ENCODE data around the gene BAAT. TPM values are rescaled to one million over a fixed set of nuclear protein-coding genes. Genes with fewer than 3 reads are reported as not detected.

Gene BAAT
- total and polyA plus RNA-seq, 8 donors, result 0.43 to 13.9 (median 1.6) TPM

DNA sequence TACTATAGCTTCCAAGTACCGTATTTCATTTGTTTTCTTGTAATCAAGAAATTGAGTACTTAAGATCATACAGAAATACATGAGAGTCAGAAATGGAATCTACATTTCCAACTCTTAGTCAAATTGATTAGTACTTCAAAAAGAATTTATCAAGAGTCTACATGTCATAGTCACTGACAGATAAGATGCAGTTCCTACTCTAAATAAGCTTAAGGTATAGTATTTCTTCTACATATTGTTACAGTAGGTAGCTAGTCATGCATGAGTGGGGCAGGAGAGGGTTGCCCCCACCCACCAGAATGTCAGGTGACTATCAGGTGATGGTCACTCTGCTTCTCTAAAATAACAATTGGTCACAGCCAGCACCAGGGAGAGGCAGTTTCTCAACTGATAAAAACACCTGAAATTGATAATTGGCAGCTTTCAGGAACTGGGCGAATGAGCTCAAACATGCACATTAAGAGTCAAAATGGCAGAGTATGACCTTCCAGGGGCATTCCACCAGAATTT lies 2.9 kb downstream of the BAAT start:
- Histone ChIP-seq H3K27ac (peak overlapping the region in 1 of 4 donors; percentile 27), H3K4me1 (no peaks in the 10 kb centered on the region)
- intact Hi-C loops (cut with DNase I), result loop anchor here in 1 of 3 donors (10.0 kb wide), 1 partner anchor 67 kb away; no protein-coding TSS in a partner anchor

DNA sequence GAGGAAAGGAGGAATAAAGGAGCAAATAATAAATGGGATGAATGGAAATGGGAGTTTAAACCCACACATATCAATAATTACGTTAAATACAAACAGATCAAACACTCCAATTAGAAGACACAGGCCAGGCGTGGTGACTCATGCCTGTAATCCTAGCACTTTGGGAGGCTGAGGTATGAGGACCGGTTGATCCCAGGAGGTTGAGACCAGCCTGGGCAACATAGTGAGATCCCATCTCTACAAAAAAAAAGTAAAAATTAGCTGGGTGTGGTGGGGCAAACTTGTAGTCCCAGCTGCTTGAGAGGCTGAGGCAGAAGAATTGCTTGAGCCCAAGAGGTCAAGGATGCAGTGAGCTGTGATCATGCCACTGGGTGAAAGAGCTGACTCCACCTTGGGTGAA lies 3.7 kb downstream of the BAAT start:
- 87 to 93% methylated on average over 3 of the region's 3 CpGs for WGBS, 2 donors
- DNase-seq (no peak), ATAC-seq (no peak), FAIRE-seq (no peak)
- TF ChIP-seq, protein P1, sequence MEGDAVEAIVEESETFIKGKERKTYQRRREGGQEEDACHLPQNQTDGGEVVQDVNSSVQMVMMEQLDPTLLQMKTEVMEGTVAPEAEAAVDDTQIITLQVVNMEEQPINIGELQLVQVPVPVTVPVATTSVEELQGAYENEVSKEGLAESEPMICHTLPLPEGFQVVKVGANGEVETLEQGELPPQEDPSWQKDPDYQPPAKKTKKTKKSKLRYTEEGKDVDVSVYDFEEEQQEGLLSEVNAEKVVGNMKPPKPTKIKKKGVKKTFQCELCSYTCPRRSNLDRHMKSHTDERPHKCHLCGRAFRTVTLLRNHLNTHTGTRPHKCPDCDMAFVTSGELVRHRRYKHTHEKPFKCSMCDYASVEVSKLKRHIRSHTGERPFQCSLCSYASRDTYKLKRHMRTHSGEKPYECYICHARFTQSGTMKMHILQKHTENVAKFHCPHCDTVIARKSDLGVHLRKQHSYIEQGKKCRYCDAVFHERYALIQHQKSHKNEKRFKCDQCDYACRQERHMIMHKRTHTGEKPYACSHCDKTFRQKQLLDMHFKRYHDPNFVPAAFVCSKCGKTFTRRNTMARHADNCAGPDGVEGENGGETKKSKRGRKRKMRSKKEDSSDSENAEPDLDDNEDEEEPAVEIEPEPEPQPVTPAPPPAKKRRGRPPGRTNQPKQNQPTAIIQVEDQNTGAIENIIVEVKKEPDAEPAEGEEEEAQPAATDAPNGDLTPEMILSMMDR (IDR thresholded peaks at IDR 0.05), result no peak
- Histone ChIP-seq H3K4me1 (no peaks in the 10 kb centered on the region), H3K9me3 (no peaks in the 10 kb centered on the region), H3K36me3 (no peaks in the 10 kb centered on the region), H3K27me3 (no peaks in the 10 kb centered on the region), H3K27ac (peak overlapping the region in 1 of 4 donors; percentile 27), H3K4me3 (no peak overlapping the region)
- intact Hi-C loops (cut with DNase I), result loop anchor here in 1 of 3 donors (10.0 kb wide), 1 partner anchor 66 kb away; no protein-coding TSS in a partner anchor

More for the DNA sequence above, 2.9 kb downstream of the BAAT start:
- DNase-seq, result no peak
- WGBS, 2 donors, result 53 to 59% methylated on average over 2 of the region's 2 CpGs
- peak in 1 of 4 donors; percentile 26 for ATAC-seq
- TF ChIP-seq, protein P1 (IDR thresholded peaks at IDR 0.05), result no peak
- Histone ChIP-seq H3K36me3 (no peaks in the 10 kb centered on the region), H3K27me3 (no peaks in the 10 kb centered on the region), H3K9me3 (no peaks in the 10 kb centered on the region), H3K4me3 (peak overlapping the region in 1 of 4 donors; percentile 11)
- no peak for FAIRE-seq

DNA sequence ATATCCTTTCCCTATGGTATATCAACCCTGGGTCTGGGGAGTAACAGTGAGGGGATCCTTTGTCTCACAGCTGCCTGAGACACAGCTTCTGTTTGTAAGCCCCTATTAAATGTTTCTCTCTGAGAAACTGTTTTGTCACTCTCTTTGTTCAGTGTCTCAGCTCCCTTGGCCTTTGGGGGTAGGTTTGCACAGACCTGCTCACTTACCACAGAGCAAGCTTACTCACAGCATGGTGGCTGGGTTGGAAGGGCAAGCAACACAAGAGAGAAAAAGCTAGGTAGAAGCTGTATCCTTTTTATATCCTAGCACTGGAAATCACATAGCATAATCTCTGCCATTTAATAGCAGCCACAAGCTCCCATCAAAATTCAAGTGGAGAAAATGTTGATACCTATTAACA lies 4.5 kb downstream of the BAAT start:
- TF ChIP-seq, protein P1 (IDR thresholded peaks at IDR 0.05), result no peak
- H3K27ac ChIP-seq, result no peak overlapping the region
- DNase-seq, result no peak
- H3K36me3 ChIP-seq, result no peaks in the 10 kb centered on the region
- ATAC-seq, result no peak
- H3K9me3 ChIP-seq, result no peaks in the 10 kb centered on the region
- FAIRE-seq, result no peak
- H3K27me3 ChIP-seq, result no peaks in the 10 kb centered on the region
- H3K4me3 ChIP-seq, result no peak overlapping the region
- H3K4me1 ChIP-seq, result no peaks in the 10 kb centered on the region
- intact Hi-C loops (cut with DNase I), result loop anchor here in 1 of 3 donors (10.0 kb wide), 1 partner anchor 65 kb away; no protein-coding TSS in a partner anchor

- FAIRE-seq, result no peak
- 76 to 78% methylated on average over 6 of the region's 6 CpGs for WGBS, 2 donors
- TF ChIP-seq, protein P1 (IDR thresholded peaks at IDR 0.05), result no peak
These were observed 8.5 kb downstream of the BAAT start for GRCh38 chr9:101376111-101376848.

GRCh38 chr9:101375546-101375945 lies 9.3 kb downstream of the BAAT start:
- H3K36me3 ChIP-seq, result no peaks in the 10 kb centered on the region
- H3K4me1 ChIP-seq, result no peaks in the 10 kb centered on the region
- FAIRE-seq (no peak), DNase-seq (no peak), ATAC-seq (no peak)
- no peak overlapping the region for H3K4me3 ChIP-seq
- no peaks in the 10 kb centered on the region for H3K27me3 ChIP-seq
- no peaks in the 10 kb centered on the region for H3K9me3 ChIP-seq
- H3K27ac ChIP-seq, result no peak overlapping the region
- TF ChIP-seq, protein P1 (IDR thresholded peaks at IDR 0.05), result no peak
- whole genome bisulfite sequencing, 2 donors, result 90 to 91% methylated on average over 12 of the region's 12 CpGs
- intact Hi-C loops (cut with DNase I), result no loop called here

More at GRCh38 chr9:101376111-101376848, 8.5 kb downstream of the BAAT start:
- H3K9me3 ChIP-seq, result no peaks in the 10 kb centered on the region
- H3K27ac ChIP-seq, result no peak overlapping the region
- H3K36me3 ChIP-seq, result no peaks in the 10 kb centered on the region
- intact Hi-C loops (cut with DNase I), result no loop called here
- ATAC-seq (no peak), DNase-seq (peak in 1 of 6 donors; percentile 12)
- H3K27me3 ChIP-seq, result no peaks in the 10 kb centered on the region
- H3K4me3 ChIP-seq, result no peak overlapping the region
- no peaks in the 10 kb centered on the region for H3K4me1 ChIP-seq
